CD4-positive, alpha-beta T cell treated with Interleukin-1 beta for 1 hour (primary cell): ENCODE data around the gene MAGI2.
"Not testable (repeated sequence)": the region's sequence is repeated elsewhere in the genome, so short reads cannot be mapped to it uniquely, and the experiment has no call there.

Experiments
- DNase-seq, 2 donors: peaks; one replicate each; pipeline ENCODE4 v3.0.0-alpha.2; 2020 to 2022

The MAGI2 gene

GRCh38 chr7:78588393-78588792, 865.1 kb downstream of the MAGI2 start:
- no peak for DNase-seq

DNA sequence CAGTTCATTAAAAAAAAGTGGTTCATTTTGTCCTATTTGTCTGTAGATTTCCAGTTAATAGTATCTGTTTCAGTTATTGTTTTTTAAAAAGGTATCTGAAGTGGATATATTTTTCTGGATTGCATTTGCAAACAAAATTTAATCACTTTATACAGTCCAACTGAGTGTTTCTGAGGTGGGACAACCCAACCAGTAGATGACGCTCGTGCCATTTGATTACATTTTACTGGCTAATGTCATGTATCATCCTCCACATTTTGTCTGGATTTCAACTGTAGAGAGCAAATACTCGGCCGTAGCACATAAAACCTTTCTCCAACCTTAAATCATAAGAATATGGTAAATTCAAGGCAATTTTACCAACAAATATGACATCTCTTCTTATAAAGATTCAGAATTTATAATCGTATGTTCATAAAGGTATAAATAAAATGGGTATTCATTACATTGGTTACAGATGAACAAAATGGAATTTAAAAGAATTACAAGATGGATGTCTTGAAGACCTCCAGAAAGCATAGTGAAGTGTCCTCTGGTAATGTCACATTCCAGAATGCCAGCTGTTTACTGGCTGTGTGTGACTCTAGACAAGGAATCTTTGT, 865.9 kb downstream of the MAGI2 start:
- no peak for DNase-seq

DNA sequence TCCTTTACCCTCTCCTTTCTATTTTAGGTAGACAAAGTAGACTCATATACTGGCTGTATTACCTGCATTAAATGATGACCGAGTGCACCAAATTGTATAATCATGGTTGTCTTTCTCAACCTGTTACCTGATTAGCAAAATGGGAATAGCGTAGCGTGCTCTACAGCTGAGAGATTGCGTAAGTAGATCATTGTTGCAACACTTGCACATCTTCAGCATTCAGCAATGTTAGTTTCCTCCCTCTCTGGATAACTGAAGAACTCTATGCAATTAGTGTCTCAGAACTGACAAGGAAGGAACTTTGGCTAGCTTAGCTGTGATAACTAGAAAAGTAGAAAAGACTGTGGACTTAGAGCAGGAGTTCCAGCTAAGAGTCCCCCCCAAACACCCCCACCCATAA, 867.5 kb downstream of the MAGI2 start:
- DNase-seq: no peak

DNA sequence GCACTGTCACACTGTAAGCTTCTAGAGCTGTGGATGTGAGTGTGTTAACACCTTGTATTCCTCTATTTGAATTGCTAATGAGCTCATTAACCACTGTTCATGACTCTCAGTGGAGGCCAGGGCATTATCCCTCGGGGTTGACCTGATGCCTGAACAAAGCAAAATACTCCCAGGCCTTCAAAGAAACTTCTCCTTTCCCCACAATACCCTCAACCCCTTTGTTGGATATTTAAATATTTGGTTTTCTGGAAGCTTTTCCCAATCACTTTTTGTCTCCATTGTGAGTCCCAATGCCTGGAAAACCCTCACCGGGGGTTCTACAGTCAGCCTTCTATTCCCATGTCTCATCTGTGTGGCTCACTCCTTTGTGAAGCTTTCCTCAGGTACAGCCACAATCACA, 874.8 kb downstream of the MAGI2 start:
- no peak for DNase-seq

DNA sequence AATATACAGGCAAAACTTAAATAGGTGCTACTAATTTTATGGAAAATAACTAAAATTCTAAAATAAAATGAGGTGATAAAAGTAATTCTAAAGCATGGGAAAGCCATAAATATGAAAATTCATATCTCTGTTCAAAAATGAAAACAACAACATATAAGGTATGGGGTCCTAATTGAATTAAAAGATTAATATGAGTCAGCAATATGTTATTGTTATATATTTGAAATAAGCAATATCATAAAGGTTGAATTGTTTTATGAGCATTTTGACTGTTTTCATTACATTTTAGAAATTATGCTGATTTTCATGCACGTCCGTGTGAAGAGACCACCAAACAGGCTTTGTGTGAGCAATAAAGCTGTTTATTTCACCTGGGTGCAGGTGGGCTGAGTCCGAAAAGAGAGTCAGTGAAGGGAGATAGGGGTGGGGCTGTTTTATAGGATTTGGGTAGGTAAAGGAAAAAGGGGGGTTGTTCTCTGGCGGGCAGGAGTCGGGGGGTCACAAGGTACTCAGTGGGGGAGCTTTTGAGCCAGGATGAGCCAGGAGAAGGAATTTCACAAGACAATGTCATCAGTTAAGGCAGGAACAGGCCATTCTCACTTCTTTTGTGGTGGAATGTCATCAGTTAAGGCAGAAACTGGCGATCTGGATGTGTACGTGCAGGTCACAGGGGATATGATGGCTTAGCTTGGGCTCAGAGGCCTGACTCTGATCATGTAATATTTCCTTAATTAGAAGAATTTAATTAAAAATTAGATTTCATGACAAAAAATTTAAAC, 876.1 kb downstream of the MAGI2 start:
- DNase-seq: not testable (repeated sequence)

GRCh38 chr7:78576236-78576635, 877.2 kb downstream of the MAGI2 start:
- no peak for DNase-seq

DNA sequence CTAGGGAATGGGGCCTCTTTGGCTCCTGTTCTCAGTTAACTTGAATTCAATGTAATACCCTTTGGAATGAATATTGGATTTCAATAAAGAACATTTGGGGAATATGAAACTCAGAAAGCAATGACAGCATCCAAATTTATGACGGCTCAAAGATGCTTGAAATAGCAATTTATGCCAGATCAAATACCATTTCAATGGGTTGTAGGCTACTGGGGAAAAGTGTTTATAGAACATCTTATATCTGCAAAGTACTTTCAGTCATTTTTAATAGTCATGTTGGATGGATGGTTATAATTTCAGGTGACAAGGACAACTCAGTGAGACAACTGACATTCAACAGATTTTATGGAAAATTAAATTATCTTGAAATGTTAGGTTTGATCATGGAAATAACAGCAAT, 882.2 kb downstream of the MAGI2 start:
- no peak for DNase-seq

DNA sequence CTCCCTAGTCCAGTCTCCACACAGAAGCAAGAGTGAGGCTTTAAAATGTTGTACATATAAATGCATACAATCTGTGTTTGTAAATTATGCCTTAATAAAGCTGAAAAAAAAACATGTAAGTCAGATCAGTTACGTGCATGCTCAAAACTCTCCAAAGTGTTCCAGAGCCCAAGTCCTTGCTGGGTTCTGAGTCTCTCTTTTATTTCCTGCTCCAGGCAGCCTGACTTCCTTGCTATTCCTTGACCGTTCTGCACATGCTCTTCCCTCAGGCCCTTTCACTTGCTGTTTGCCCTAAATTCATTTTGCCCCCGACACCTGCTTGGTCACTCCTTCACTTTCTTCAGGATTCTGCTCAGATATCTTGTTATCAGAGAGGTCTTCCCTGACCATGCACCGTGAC, 884.8 kb downstream of the MAGI2 start:
- DNase-seq: no peak

DNA sequence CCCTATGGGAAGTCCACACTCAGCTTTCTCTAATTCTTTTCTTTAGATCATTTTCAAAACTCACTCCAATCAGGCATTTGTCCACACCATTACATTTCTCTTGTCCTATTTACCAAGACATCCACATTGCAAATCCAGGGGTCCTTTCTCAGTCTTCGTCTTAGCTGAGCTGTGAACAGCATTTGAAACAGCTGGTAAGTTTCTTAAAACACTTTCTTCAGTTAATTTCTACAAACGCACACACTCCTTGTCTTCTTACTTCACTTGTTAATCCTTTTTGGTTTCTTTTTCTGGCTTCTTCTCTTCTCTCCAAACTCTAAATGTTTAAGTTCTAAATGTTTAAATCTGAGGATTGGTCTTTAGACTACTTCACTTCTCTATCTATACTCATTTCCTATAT, 885.6 kb downstream of the MAGI2 start:
- no peak for DNase-seq

- DNase-seq: no peak
These were observed 887.7 kb downstream of the MAGI2 start for GRCh38 chr7:78565784-78566183.

GRCh38 chr7:78563191-78563590, 890.3 kb downstream of the MAGI2 start:
- DNase-seq: no peak

DNA sequence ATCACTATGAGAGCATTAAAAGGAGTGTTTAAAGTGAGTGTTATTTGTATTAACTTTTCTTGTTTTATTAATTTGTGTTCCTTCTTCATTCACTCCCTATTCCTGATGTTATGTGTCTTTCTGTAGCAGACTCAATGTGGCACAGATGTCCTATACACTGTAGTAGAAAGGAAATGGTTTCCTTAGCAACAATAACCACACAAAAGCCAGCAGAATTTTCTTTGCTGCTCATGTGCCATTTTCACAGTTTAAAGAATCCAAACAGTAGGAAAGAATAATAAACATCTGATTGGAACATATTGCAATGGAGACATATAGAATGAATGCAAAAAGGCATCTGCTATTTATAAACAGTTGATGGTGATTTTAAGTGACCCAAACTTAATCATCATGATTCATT, 891.3 kb downstream of the MAGI2 start:
- no peak for DNase-seq

DNA sequence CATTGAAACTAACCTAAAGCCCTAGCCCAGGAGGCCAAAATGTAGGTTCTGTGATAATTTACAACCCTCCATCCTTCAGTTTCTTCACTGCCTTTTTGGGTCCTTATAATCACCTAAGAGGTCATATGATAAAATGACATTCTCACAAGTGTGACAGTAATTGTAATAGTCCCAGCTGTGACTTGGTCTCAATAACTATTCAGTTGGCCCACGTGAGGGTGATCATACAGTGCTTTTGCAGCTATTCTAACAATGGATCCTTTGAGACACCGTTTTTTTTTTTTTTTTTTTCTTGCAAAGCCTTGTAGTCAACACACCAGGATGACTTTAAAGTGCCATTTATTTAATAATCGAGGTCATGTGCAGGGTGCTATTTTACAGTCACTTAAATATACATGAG, 894.9 kb downstream of the MAGI2 start:
- no peak for DNase-seq

DNA sequence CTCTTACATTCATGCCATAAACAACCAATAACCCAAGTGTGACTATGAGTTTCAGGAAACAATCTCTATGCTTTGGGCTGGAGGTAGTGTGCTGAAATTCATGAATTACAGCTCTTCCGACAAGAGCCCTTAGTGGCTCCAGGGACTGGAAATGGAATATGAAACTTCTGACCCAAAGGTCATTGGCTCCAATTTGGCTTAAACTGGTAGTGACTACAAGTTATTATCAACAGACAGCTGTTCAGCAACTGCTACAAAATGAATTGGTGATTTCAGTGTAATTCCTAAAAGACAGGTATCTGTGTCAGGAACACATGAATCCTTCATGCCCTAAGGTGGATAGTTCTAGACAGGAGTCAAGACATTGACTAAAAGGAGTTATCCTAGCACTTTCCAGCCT, 909.5 kb downstream of the MAGI2 start:
- no peak for DNase-seq

- DNase-seq: no peak
These were observed 910.5 kb downstream of the MAGI2 start for GRCh38 chr7:78542981-78543380.

DNA sequence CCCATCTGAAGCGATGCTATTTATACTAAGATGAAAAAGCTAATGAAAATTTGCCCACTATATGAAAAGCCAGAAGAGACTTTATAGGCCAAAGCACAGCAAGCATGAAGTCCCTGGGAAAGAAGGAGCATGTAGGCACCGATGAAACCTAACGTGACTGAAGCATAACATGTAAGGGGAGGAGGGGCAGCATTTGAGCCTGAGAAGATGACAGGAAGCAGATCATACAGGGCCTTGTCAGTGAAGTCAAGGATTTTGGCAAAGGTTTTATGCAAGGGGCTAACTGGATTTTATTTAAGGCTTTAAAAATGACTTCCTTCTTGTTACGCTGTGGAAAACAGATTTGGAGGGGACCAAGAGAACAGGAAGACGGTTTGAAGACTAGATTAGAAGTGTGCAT, 910.9 kb downstream of the MAGI2 start:
- no peak for DNase-seq

GRCh38 chr7:78539825-78540224, 913.6 kb downstream of the MAGI2 start:
- no peak for DNase-seq

- DNase-seq: no peak
These were observed 917.8 kb downstream of the MAGI2 start for GRCh38 chr7:78535655-78536054.

DNA sequence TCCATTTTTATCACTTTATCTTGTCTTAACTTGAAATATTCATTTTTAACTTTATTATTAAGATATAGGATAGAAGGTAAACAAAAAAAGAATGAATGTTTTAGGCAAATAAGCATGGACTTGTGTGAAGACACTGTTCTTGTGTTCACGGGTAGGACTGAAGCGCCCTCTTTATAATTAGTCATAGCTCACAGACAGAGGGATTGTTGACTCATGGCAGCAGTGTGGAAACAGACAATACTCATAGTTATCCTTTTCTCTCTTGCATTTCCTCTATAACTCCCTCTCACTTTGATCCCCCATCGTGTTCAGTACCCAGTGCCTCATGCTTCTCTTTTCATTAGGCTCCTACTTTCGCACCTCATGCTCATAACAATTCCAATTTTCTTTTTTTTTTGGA, 923.1 kb downstream of the MAGI2 start:
- DNase-seq: no peak

GRCh38 chr7:78529392-78529791, 924.1 kb downstream of the MAGI2 start:
- DNase-seq: no peak

DNA sequence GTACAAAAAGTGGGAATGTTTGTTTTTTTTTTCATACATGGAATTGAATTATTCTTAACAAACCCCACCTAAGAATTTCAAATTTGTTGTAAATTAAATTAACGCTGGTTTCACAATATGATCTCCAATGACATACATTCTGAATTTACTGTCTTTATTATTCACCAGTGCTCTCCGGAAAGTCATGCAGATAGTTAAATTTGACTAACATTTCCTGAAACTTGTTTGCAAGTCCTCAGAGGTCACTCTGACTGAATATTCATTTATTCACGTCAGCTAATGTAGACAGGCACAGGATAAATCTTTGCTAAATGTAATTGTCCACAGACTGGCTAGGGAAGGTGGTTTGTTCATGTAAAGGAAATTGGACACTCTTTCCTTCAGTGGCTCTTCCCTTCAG, 924.5 kb downstream of the MAGI2 start:
- no peak for DNase-seq

GRCh38 chr7:78523930-78524329, 929.5 kb downstream of the MAGI2 start:
- DNase-seq: no peak

- no peak for DNase-seq
These were observed 931.5 kb downstream of the MAGI2 start for GRCh38 chr7:78521961-78522360.

GRCh38 chr7:78516450-78516849, 937.0 kb downstream of the MAGI2 start:
- no peak for DNase-seq

GRCh38 chr7:78514634-78515033, 938.8 kb downstream of the MAGI2 start:
- DNase-seq: no peak
